ENCODE data around the gene PUM1. TPM values are rescaled to one million over a fixed set of nuclear protein-coding genes. Genes with fewer than 3 reads are reported as not detected.

The PUM1 gene
- total and polyA plus RNA-seq, 10 of the 15 experiments (the other 5 are each of a cell fraction or from before 2014, with no cell fraction given) = 21.4 to 75.3 (median 42.4) TPM

GRCh38 chr1:30914587-30914922, 151.0 kb downstream of the PUM1 start (continued):
- TF ChIP-seq, protein P1, sequence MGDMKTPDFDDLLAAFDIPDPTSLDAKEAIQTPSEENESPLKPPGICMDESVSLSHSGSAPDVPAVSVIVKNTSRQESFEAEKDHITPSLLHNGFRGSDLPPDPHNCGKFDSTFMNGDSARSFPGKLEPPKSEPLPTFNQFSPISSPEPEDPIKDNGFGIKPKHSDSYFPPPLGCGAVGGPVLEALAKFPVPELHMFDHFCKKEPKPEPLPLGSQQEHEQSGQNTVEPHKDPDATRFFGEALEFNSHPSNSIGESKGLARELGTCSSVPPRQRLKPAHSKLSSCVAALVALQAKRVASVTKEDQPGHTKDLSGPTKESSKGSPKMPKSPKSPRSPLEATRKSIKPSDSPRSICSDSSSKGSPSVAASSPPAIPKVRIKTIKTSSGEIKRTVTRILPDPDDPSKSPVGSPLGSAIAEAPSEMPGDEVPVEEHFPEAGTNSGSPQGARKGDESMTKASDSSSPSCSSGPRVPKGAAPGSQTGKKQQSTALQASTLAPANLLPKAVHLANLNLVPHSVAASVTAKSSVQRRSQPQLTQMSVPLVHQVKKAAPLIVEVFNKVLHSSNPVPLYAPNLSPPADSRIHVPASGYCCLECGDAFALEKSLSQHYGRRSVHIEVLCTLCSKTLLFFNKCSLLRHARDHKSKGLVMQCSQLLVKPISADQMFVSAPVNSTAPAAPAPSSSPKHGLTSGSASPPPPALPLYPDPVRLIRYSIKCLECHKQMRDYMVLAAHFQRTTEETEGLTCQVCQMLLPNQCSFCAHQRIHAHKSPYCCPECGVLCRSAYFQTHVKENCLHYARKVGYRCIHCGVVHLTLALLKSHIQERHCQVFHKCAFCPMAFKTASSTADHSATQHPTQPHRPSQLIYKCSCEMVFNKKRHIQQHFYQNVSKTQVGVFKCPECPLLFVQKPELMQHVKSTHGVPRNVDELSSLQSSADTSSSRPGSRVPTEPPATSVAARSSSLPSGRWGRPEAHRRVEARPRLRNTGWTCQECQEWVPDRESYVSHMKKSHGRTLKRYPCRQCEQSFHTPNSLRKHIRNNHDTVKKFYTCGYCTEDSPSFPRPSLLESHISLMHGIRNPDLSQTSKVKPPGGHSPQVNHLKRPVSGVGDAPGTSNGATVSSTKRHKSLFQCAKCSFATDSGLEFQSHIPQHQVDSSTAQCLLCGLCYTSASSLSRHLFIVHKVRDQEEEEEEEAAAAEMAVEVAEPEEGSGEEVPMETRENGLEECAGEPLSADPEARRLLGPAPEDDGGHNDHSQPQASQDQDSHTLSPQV (IDR thresholded peaks at IDR 0.05) = no peak
- TF ChIP-seq BMI1 (IDR thresholded peaks at IDR 0.05; ENCODE audit: borderline replicate concordance) = no peak
- no peak for TF ChIP-seq NFXL1 (IDR thresholded peaks at IDR 0.05; ENCODE audit: borderline replicate concordance)

DNA sequence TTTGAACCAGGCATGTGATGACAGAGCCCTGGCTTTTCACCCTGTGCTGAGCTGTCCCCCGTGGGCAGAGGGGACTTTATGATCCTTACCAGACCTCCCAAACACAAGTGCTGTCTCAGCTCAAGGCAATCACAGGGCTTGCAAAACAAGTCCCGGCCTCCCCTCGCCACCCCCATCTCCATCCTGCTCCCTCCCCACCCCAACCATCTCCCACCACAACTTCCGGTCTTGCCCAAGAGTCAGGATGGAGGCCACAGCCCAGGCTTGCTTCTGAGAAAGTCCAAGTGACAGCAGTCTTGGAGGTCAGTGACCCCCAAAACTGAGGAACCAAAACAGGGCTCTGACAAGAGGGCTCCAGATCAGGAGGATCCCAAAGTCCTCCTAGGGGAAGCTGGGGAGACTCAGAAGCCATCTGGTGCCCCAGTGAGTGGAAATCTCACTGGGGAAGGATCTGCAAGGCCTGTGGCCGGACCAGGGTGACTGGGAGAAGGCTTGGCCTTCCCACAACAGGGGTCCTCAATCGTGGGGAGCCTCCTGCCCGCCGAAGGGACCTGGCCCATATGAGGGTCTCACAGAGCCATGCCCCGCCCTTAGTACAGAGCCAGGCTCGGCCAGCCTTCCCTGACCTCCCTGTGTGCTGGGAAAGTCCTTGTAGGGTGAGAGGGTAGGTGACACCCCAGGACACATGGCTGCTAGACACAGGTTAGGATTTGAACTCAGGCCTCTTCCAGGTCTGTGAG, 152.4 kb downstream of the PUM1 start:
- ChIA-PET RAD21 (ENCODE audit: unreplicated experiment) (interaction anchor here (0.7 to 6.9 kb wide), 9 partner anchors 9 to 169 kb away, joined by 3 to 154 read pairs (median 4); no protein-coding TSS in a partner anchor), POLR2A (interaction anchor here (1.0 kb wide), 1 partner anchor 19 kb away, joined by 3 read pairs; no protein-coding TSS in a partner anchor), SMC1A (ENCODE audit: uncharacterized antibody, unreplicated experiment) (interaction anchor here (0.9 to 6.7 kb wide), 6 partner anchors 13 to 194 kb away, joined by 3 to 160 read pairs (median 14); no protein-coding TSS in a partner anchor), CTCF (interaction anchor here (0.8 to 8.7 kb wide), 14 partner anchors 9 to 193 kb away, joined by 3 to 303 read pairs (median 9); no protein-coding TSS in a partner anchor)
- Histone ChIP-seq H3K4me1 (ENCODE audit: control insufficient read depth, insufficient read depth, low read length) (no peaks in the 10 kb centered on the region), H3K9ac (ENCODE audit: control insufficient read depth, insufficient read depth, low read length) (no peak overlapping the region), H3K4me2 (ENCODE audit: control insufficient read depth, insufficient read depth) (no peak overlapping the region), H3K36me3 (ENCODE audit: control insufficient read depth in 2 of 2, insufficient read depth in 2 of 2, low read length in 1 of 2) (no peaks in the 10 kb centered on the region), H3K79me2 (ENCODE audit: control insufficient read depth, insufficient read depth, low read length) (no peaks in the 10 kb centered on the region), H3K9me3 (replicated peaks; ENCODE audit: control insufficient read depth, insufficient read depth, low read length) (no peaks in the 10 kb centered on the region), H3K27ac (ENCODE audit: control insufficient read depth, insufficient read depth) (no peak overlapping the region), H4K20me1 (ENCODE audit: control insufficient read depth, insufficient read depth) (no peaks in the 10 kb centered on the region), H2AFZ (ENCODE audit: control insufficient read depth, low read depth, low read length) (no peak overlapping the region), H3K27me3 (replicated peaks in 1 of 2; ENCODE audit: control insufficient read depth in 2 of 2, insufficient read depth in 2 of 2, low read length in 1 of 2) (peaks cover 3 to 5% of the 10 kb centered on the region in 2 experiments; a peak in 3 of 4 replicates), H3K4me3 (no peak overlapping the region)
- intact Hi-C loops (cut with micrococcal nuclease; ENCODE audit: unreplicated experiment) (no loop called here), in situ Hi-C loops (cut with MboI) (loop anchor here (5.0 to 10.0 kb wide), 3 partner anchors 111 to 1678 kb away; partner anchors contain the start of genes MECR and PTPRU)
- no TSS peak for BruUV-seq (replicated peaks)
- TF ChIP-seq DPF2 (IDR thresholded peaks at IDR 0.05) (no peak), ASH2L (IDR thresholded peaks at IDR 0.05; ENCODE audit: borderline replicate concordance, low read depth) (no peak), GATAD2B (conservative IDR thresholded peaks at IDR 0.05; ENCODE audit: low read depth) (no peak), YY1 (IDR thresholded peaks at IDR 0.05; ENCODE audit: low read depth, low read length) (no peak), ESRRA (IDR thresholded peaks at IDR 0.05; ENCODE audit: low read length) (no peak), KAT2A (conservative IDR thresholded peaks at IDR 0.05; ENCODE audit: control insufficient read depth, low read depth, low read length) (no peak), HDGF (IDR thresholded peaks at IDR 0.05) (no peak), MTA2 (IDR thresholded peaks at IDR 0.05; ENCODE audit: low read depth) (no peak), EED (IDR thresholded peaks at IDR 0.05; ENCODE audit: low read depth) (no peak)
- TF ChIP-seq, protein P2, sequence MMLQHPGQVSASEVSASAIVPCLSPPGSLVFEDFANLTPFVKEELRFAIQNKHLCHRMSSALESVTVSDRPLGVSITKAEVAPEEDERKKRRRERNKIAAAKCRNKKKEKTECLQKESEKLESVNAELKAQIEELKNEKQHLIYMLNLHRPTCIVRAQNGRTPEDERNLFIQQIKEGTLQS (IDR thresholded peaks at IDR 0.05; ENCODE audit: borderline replicate concordance, extremely low read depth, low read depth, low read length) = no peak
- TF ChIP-seq, protein P1 (IDR thresholded peaks at IDR 0.05) = no peak
- FAIRE-seq (no peak), ATAC-seq (no peak), DNase-seq (ENCODE audit: low read depth, low spot score) (no peak)
- WGBS (ENCODE audit: insufficient coverage, insufficient replicate concordance, low lambda C conversion rate, missing lambda C conversion rate) = 33% methylated on average over 10 of the region's 10 CpGs

Measured in GM12878 (cell line).